Measurements from ENCODE around the gene IFT88. TPM values are rescaled to one million over a fixed set of nuclear protein-coding genes. Genes with fewer than 3 reads are reported as not detected.

The IFT88 gene
- total and polyA plus RNA-seq, 2 of the 8 experiments (the other 6 are each of a cell fraction or from before 2014, with no cell fraction given): 1.7 to 5.8 TPM

- ChIA-PET POLR2A (ENCODE audit: partially characterized antibody) (interaction anchor here (1.3 kb wide), 1 partner anchor 60 kb away, joined by 3 read pairs; the partner anchor contains the start of gene EEF1AKMT1), CTCF (ENCODE audit: partially characterized antibody) (interaction anchor here (0.6 to 4.3 kb wide), 7 partner anchors 9 to 343 kb away, joined by 3 to 26 read pairs (median 3); no protein-coding TSS in a partner anchor)
- Histone ChIP-seq H3K4me1 (replicated peaks in 1 of 4; ENCODE audit: control insufficient read depth in 3 of 4, insufficient read depth in 4 of 4, low read length in 3 of 4) (peaks cover 2 to 9% (median 6%) of the 10 kb centered on the region in 4 experiments; a peak in 4 of 7 replicates), H2AK5ac (ENCODE audit: low read depth, low read length) (no peak overlapping the region), H4K8ac (ENCODE audit: extremely low read depth, insufficient read depth, low read length) (no peak overlapping the region), H3K9ac (replicated peaks in 1 of 4; ENCODE audit: extremely low read depth in 1 of 4, low read depth in 3 of 4, low read length in 3 of 4) (no peak overlapping the region), H4K5ac (ENCODE audit: insufficient read length, low read depth, low read length) (no peak overlapping the region), H2BK15ac (ENCODE audit: low read length) (no peak overlapping the region), H3K14ac (ENCODE audit: insufficient read length) (no peak overlapping the region), H2BK5ac (ENCODE audit: low read depth, low read length) (no peak overlapping the region), H3K79me1 (ENCODE audit: low read depth, low read length) (no peaks in the 10 kb centered on the region), H3K4me2 (ENCODE audit: insufficient read depth in 1 of 2, low read depth in 2 of 2, low read length in 2 of 2) (no peak overlapping the region; a peak in 1 of 4 replicates), H2BK20ac (ENCODE audit: low read length) (no peak overlapping the region), H2AFZ (ENCODE audit: low read length) (no peak overlapping the region), H3K56ac (replicated peaks; ENCODE audit: insufficient read length, low read depth, low read length) (no peak overlapping the region), H3K9me3 (ENCODE audit: insufficient read depth in 2 of 2, low read depth in 1 of 2, low read length in 1 of 2) (no peaks in the 10 kb centered on the region; a peak in 1 of 4 replicates), H3K36me3 (ENCODE audit: control insufficient read depth in 2 of 4, insufficient read depth in 4 of 4, low read length in 3 of 4) (no peaks in the 10 kb centered on the region), H3K79me2 (ENCODE audit: control insufficient read depth in 1 of 2, insufficient read depth in 2 of 2, low read length in 2 of 2) (no peaks in the 10 kb centered on the region), H3K23me2 (ENCODE audit: low read depth, low read length) (peaks cover 4% of the 10 kb centered on the region; the same call in 1 of the 2 replicates), H4K91ac (replicated peaks; ENCODE audit: insufficient read length, low read length) (no peak overlapping the region), H3K27ac (ENCODE audit: low read depth, low read length) (no peak overlapping the region), H3K4me3 (ENCODE audit: extremely low read depth in 1 of 4, insufficient read depth in 2 of 4, low read depth in 3 of 4, low read length in 4 of 4) (no peak overlapping the region), H3K4ac (replicated peaks; ENCODE audit: insufficient read length, low read depth, low read length) (no peak overlapping the region), H4K20me1 (replicated peaks in 1 of 2; ENCODE audit: control insufficient read depth in 1 of 2, insufficient read depth in 2 of 2, low read length in 2 of 2) (peaks cover 0 to under 1% of the 10 kb centered on the region in 2 experiments), H2BK12ac (ENCODE audit: low read depth, low read length) (no peak overlapping the region), H2BK120ac (replicated peaks; ENCODE audit: low read depth, low read length) (no peak overlapping the region), H3K27me3 (replicated peaks in 1 of 4; ENCODE audit: control insufficient read depth in 3 of 4, extremely low read depth in 1 of 4, insufficient read depth in 3 of 4, low read length in 3 of 4) (no peaks in the 10 kb centered on the region), H3K23ac (ENCODE audit: insufficient read length) (no peak overlapping the region), H3K18ac (ENCODE audit: extremely low read depth, low read length) (no peak overlapping the region)
- WGBS, 2 experiments (ENCODE audit: extremely low coverage in 1 of 2, insufficient coverage in 1 of 2, insufficient read length in 1 of 2, insufficient replicate concordance in 2 of 2, low coverage in 1 of 2, low lambda C conversion rate in 2 of 2, missing lambda C conversion rate in 1 of 2): 84% methylated on average over 11 of the region's 11 CpGs; no CpG with 5 or more reads in 1 of the 2 experiments
- DNase-seq (ENCODE audit: low read depth in 1 of 2, low spot score in 2 of 2): no peak
- FAIRE-seq: no peak
- TF ChIP-seq SIX5 (IDR thresholded peaks at IDR 0.05; ENCODE audit: low read depth, low read length) (no peak), RAD21 (IDR thresholded peaks at IDR 0.05 in 1 of 2, conservative IDR thresholded peaks at IDR 0.05 in 1 of 2; ENCODE audit: low read depth in 2 of 2, low read length in 2 of 2) (no peak), CEBPB (IDR thresholded peaks at IDR 0.05; ENCODE audit: low read depth, low read length) (no peak), RXRA (IDR thresholded peaks at IDR 0.05; ENCODE audit: insufficient read depth, low read depth, low read length) (no peak), CBX5 (IDR thresholded peaks at IDR 0.05; ENCODE audit: low read depth, low read length) (no peak), SP4 (IDR thresholded peaks at IDR 0.05; ENCODE audit: low read length) (no peak), USF2 (IDR thresholded peaks at IDR 0.05; ENCODE audit: low read length) (no peak), TCF12 (IDR thresholded peaks at IDR 0.05; ENCODE audit: low read depth, low read length) (no peak), JUN (IDR thresholded peaks at IDR 0.05; ENCODE audit: low read depth, low read length) (no peak), RNF2 (IDR thresholded peaks at IDR 0.05; ENCODE audit: borderline replicate concordance, low read depth, low read length, missing control alignments, poor library complexity, severe bottlenecking) (no peak), ASH2L (IDR thresholded peaks at IDR 0.05; ENCODE audit: low read length) (no peak), EGR1 (IDR thresholded peaks at IDR 0.05; ENCODE audit: borderline replicate concordance, low read depth, low read length) (no peak), KDM4A (IDR thresholded peaks at IDR 0.05; ENCODE audit: low read depth, low read length, severe bottlenecking) (no peak)
Measured at GRCh38 chr13:20713751-20714150, 146.8 kb downstream of the IFT88 start.

Data from H1 (cell line).